HEK293 (cell line): ENCODE results near the gene ZNF688.

ENCODE experiments used
- CTCF ChIA-PET: fragments of 350-600 bp; formaldehyde crosslinking; extraction: SDS; loops from one replicate; lab custom pipeline; 2021; ENCODE audit warnings: antibody characterized with exemption; lab: Yijun Ruan, JAX
- POLR2A ChIA-PET: fragments of 300-600 bp; formaldehyde crosslinking; extraction: SDS; loops from one replicate; lab custom pipeline; 2020; ENCODE audit warnings: antibody characterized with exemption, inconsistent platforms; lab: Yijun Ruan, JAX
- H3K27ac ChIP-seq: fragments of 200-500 bp; sonication (Bioruptor generic); 2 replicates; pipeline ENCODE4 v1.5.1; 2014; ENCODE audit warnings: low read depth, low read length, control low read depth, inconsistent platforms; ENCODE audit errors: extremely low read depth
- H3K36me3 ChIP-seq, 2 experiments: fragments of 200-500 bp in 1 of 2; sonication (Bioruptor generic) in 1 of 2; 1 replicate in 1 of 2; 2 replicates in 1 of 2; pipeline ENCODE4 v1.5.1; 2014 to 2017; ENCODE audit warnings: inconsistent platforms in 2 of 2, low read length in 2 of 2; ENCODE audit not compliant: control insufficient read depth in 2 of 2, insufficient read depth in 1 of 2
- H3K4me1 ChIP-seq: fragments of 200-500 bp; sonication (Bioruptor generic); 2 replicates; pipeline ENCODE4 v1.5.1; 2014; ENCODE audit warnings: mild to moderate bottlenecking, low read length, inconsistent platforms; ENCODE audit not compliant: control insufficient read depth, insufficient read depth
- H3K4me3 ChIP-seq: 2 replicates; pipeline ENCODE4 v1.5.1; 2011; ENCODE audit warnings: low read depth, mild to moderate bottlenecking, control low read depth, low read length, moderate library complexity
- H3K9me3 ChIP-seq: fragments of 200-500 bp; sonication (Bioruptor generic); 2 replicates; pipeline ENCODE4 v1.5.1; 2014; ENCODE audit warnings: low read depth, low read length, inconsistent platforms; ENCODE audit not compliant: control insufficient read depth, insufficient read depth
- ELK4 ChIP-seq: IDR thresholded peaks from 2 replicates; pipeline ENCODE4 v1.6.1; 2011; ENCODE audit warnings: mild to moderate bottlenecking, low read depth, low read length, borderline replicate concordance
- GLI4 ChIP-seq: fragments of 450-650 bp; formaldehyde crosslinking; IDR thresholded peaks from 2 replicates; pipeline ENCODE4 v1.5.1; 2016; ENCODE audit warnings: missing biosample characterization, missing genetic modification characterization
- GLIS2 ChIP-seq: fragments of 450-650 bp; formaldehyde crosslinking; IDR thresholded peaks from 2 replicates; pipeline ENCODE4 v1.5.1; 2016; ENCODE audit warnings: missing biosample characterization, missing genetic modification characterization
- HOXC10 ChIP-seq: sonication (generic); formaldehyde crosslinking; IDR thresholded peaks from 2 replicates; pipeline ENCODE4 v1.8.1; 2023; ENCODE audit warnings: mild to moderate bottlenecking, missing genetic modification reagents
- MEIS1 ChIP-seq: sonication (generic); formaldehyde crosslinking; IDR thresholded peaks from 2 replicates; pipeline ENCODE4 v1.8.1; 2022; ENCODE audit warnings: missing genetic modification reagents, mild to moderate bottlenecking, borderline replicate concordance
- OSR2 ChIP-seq: fragments of 450-650 bp; formaldehyde crosslinking; IDR thresholded peaks from 2 replicates; pipeline ENCODE4 v1.5.1; 2016; ENCODE audit warnings: missing biosample characterization, missing genetic modification characterization
- PRDM10 ChIP-seq: fragments of 450-650 bp; formaldehyde crosslinking; IDR thresholded peaks from 2 replicates; pipeline ENCODE4 v1.5.1; 2016; ENCODE audit warnings: missing biosample characterization, missing genetic modification characterization
- SALL2 ChIP-seq: fragments of 450-650 bp; formaldehyde crosslinking; IDR thresholded peaks from 2 replicates; pipeline ENCODE4 v1.5.0; 2017; ENCODE audit warnings: missing biosample characterization, mild to moderate bottlenecking, missing genetic modification characterization, borderline replicate concordance
- ZBTB20 ChIP-seq: fragments of 450-650 bp; formaldehyde crosslinking; IDR thresholded peaks from 2 replicates; pipeline ENCODE4 v1.5.1; 2016; ENCODE audit warnings: missing biosample characterization, missing genetic modification characterization
- ZBTB26 ChIP-seq: fragments of 450-650 bp; formaldehyde crosslinking; optimal IDR thresholded peaks from 2 replicates; pipeline ENCODE3; 2016; ENCODE audit warnings: missing biosample characterization, mild to moderate bottlenecking, missing genetic modification characterization
- ZFHX2 ChIP-seq: fragments of 450-650 bp; formaldehyde crosslinking; conservative IDR thresholded peaks from 2 replicates; pipeline ENCODE4 v1.5.1; 2016; ENCODE audit warnings: missing biosample characterization, missing genetic modification characterization
- ZFP3 ChIP-seq: fragments of 450-650 bp; formaldehyde crosslinking; IDR thresholded peaks from 2 replicates; pipeline ENCODE4 v1.5.1; 2016; ENCODE audit warnings: low read depth, missing biosample characterization, missing genetic modification characterization
- ZNF132 ChIP-seq: fragments of 450-650 bp; formaldehyde crosslinking; IDR thresholded peaks from 2 replicates; pipeline ENCODE4 v1.5.1; 2017; ENCODE audit warnings: missing biosample characterization, missing genetic modification characterization, borderline replicate concordance
- ZNF174 ChIP-seq: fragments of 450-650 bp; formaldehyde crosslinking; IDR thresholded peaks from 2 replicates; pipeline ENCODE4 v1.5.0; 2017; ENCODE audit warnings: missing biosample characterization, mild to moderate bottlenecking, missing genetic modification characterization
- ZNF248 ChIP-seq: fragments of 450-650 bp; formaldehyde crosslinking; IDR thresholded peaks from 2 replicates; pipeline ENCODE4 v1.5.1; 2017; ENCODE audit warnings: missing biosample characterization, missing genetic modification characterization
- ZNF274 ChIP-seq, 2 experiments: fragments of 200-500 bp in 1 of 2; fragments of 450-650 bp in 1 of 2; sonication (Bioruptor generic) in 1 of 2; formaldehyde crosslinking in 1 of 2; IDR thresholded peaks; 2 replicates each; pipeline versions ENCODE4 v1.5.1 to v1.6.1; 2014 to 2016; ENCODE audit warnings: borderline replicate concordance in 1 of 2, inconsistent platforms in 1 of 2, low read length in 1 of 2, missing biosample characterization in 1 of 2, missing genetic modification characterization in 1 of 2
- ZNF37A ChIP-seq: fragments of 450-650 bp; IDR thresholded peaks from 2 replicates; pipeline ENCODE4 v1.5.1; 2018; ENCODE audit warnings: missing biosample characterization, missing genetic modification characterization
- ZNF473 ChIP-seq: fragments of 450-650 bp; formaldehyde crosslinking; IDR thresholded peaks from 2 replicates; pipeline ENCODE4 v1.5.1; 2017; ENCODE audit warnings: missing biosample characterization, missing genetic modification characterization
- ZNF513 ChIP-seq: fragments of 450-650 bp; IDR thresholded peaks from 2 replicates; pipeline ENCODE4 v1.5.1; 2018; ENCODE audit warnings: missing biosample characterization, missing genetic modification characterization
- ZNF521 ChIP-seq: fragments of 450-650 bp; formaldehyde crosslinking; IDR thresholded peaks from 2 replicates; pipeline ENCODE4 v1.5.1; 2017; ENCODE audit warnings: missing biosample characterization, mild to moderate bottlenecking, missing genetic modification characterization
- ZNF544 ChIP-seq: fragments of 450-650 bp; formaldehyde crosslinking; IDR thresholded peaks from 2 replicates; pipeline ENCODE4 v1.5.0; 2017; ENCODE audit warnings: missing biosample characterization, missing genetic modification characterization
- ZNF549 ChIP-seq: fragments of 450-650 bp; IDR thresholded peaks from 2 replicates; pipeline ENCODE4 v1.5.1; 2018; ENCODE audit warnings: missing biosample characterization, missing genetic modification characterization, mild to moderate bottlenecking, inconsistent platforms, moderate library complexity
- ZNF555 ChIP-seq: fragments of 450-650 bp; formaldehyde crosslinking; conservative IDR thresholded peaks from 2 replicates; pipeline ENCODE4 v1.5.1; 2017; ENCODE audit warnings: missing biosample characterization, mild to moderate bottlenecking, missing genetic modification characterization, inconsistent platforms
- ZNF600 ChIP-seq: fragments of 450-650 bp; formaldehyde crosslinking; IDR thresholded peaks from 2 replicates; pipeline ENCODE4 v1.5.1; 2016; ENCODE audit warnings: missing biosample characterization, missing genetic modification characterization
- ZNF623 ChIP-seq: fragments of 450-650 bp; formaldehyde crosslinking; IDR thresholded peaks from 2 replicates; pipeline ENCODE4 v1.5.1; 2016; ENCODE audit warnings: missing biosample characterization, missing genetic modification characterization

ZNF688 gene

GRCh38 chr16:30521873-30522641 is 49.5 kb downstream of the ZNF688 start:
- ChIA-PET POLR2A (interaction anchor here (0.8 kb wide), 1 partner anchor 81 kb away, joined by 3 read pairs; no protein-coding TSS in a partner anchor), CTCF (interaction anchor here (0.6 to 1.6 kb wide), 2 partner anchors 9 to 72 kb away, joined by 4 read pairs; no protein-coding TSS in a partner anchor)
- Histone ChIP-seq H3K4me1 (peaks cover 5% of the 10 kb centered on the region; the same call in 1 of the 2 replicates), H3K4me3 (no peak overlapping the region), H3K36me3 (peaks cover 0 to 14% of the 10 kb centered on the region in 2 experiments; a peak in 1 of 3 replicates), H3K9me3 (no peaks in the 10 kb centered on the region), H3K27ac (no peak overlapping the region)
- TF ChIP-seq ZNF600 (tag by site-specific recombination) (peak; percentile 68), MEIS1 (CRISPR knock-in tag) (no peak), ZNF248 (tag by site-specific recombination) (no peak), ZNF544 (tag by site-specific recombination) (no peak), PRDM10 (tag by site-specific recombination) (peak; percentile 85), ZNF513 (tag by site-specific recombination) (no peak), HOXC10 (CRISPR knock-in tag) (no peak), ZNF549 (tag by site-specific recombination) (no peak), ZNF132 (tag by site-specific recombination) (no peak), ZNF174 (tag by site-specific recombination) (no peak), ZNF521 (no peak), ZNF473 (tag by site-specific recombination) (no peak), GLI4 (tag by site-specific recombination) (no peak), ZBTB20 (no peak), ZBTB26 (tag by site-specific recombination) (no peak), ZNF623 (tag by site-specific recombination) (no peak), OSR2 (no peak)

- peaks cover 5% of the 10 kb centered on the region; the same call in 1 of the 2 replicates for H3K4me1 ChIP-seq
- H3K36me3 ChIP-seq, result peaks cover 0 to 14% of the 10 kb centered on the region in 2 experiments; a peak in 1 of 3 replicates
- CTCF ChIA-PET, result no interaction called here
- no peak overlapping the region for H3K4me3 ChIP-seq
- POLR2A ChIA-PET, result interaction anchor here (0.8 kb wide), 1 partner anchor 82 kb away, joined by 3 read pairs; no protein-coding TSS in a partner anchor
- no peak for TF ChIP-seq ZFHX2 (tag by site-specific recombination)
- TF ChIP-seq ZNF37A (tag by site-specific recombination), result no peak
- TF ChIP-seq ZNF555 (tag by site-specific recombination), result no peak
- no peak for TF ChIP-seq GLIS2 (tag by site-specific recombination)
- no peak for TF ChIP-seq ZNF274 (IDR thresholded peaks at IDR 0.05; ENCODE audit: low read length)
- no peak for TF ChIP-seq ZNF274 (tag by site-specific recombination; IDR thresholded peaks at IDR 0.05; ENCODE audit: borderline replicate concordance)
- no peak for TF ChIP-seq MEIS1 (CRISPR knock-in tag)
- no peak for TF ChIP-seq ZFP3 (tag by site-specific recombination)
- no peak for TF ChIP-seq ELK4
- no peak for TF ChIP-seq SALL2
- no peaks in the 10 kb centered on the region for H3K9me3 ChIP-seq
- no peak overlapping the region for H3K27ac ChIP-seq
Measured at GRCh38 chr16:30521476-30521872, 50.0 kb downstream of the ZNF688 start.
